ENCODE results near the gene IFNLR1. TPM values are rescaled to one million over a fixed set of nuclear protein-coding genes. Genes with fewer than 3 reads are reported as not detected.
A peak's percentile ranks its signal among the peaks of the same experiment; 100 is the strongest.

Gene IFNLR1
- total and polyA plus RNA-seq, 9 of the 15 experiments (the other 6 are each of a cell fraction or from before 2014, with no cell fraction given) = not detected

DNA sequence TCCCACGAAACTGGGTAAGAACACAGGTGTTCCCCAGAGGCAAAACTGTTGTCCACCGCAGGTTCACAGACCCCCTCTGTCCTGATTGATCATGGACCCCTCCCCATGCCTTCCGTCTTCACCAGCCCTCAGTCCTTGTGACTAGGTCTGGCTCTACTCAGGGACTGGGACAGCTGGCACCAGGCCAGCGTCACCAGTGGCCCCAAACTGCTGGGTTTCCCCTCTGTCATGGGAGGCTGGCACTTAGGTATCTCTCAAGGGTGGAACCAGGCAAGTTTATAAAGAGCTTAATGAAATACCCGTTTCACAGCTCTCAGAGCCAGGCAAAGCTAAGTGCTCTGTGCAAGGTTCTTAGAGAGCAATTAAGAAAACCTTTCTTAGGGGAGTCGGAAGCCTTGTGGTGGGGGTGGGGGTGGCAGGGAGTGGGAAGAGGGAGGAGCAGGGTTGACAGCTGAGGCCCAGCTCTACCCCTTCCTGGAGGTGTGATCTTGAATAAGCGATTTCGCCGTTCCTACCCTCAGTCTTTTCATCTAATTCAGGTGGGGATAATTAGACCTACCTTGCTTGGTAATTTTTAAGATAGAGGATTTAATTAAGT is 35.0 kb upstream of the IFNLR1 start:
- intact Hi-C loops (cut with micrococcal nuclease) = no loop called here
- H3K4me1 ChIP-seq (replicated peaks in 1 of 2; ENCODE audit: control insufficient read depth in 2 of 2, insufficient read depth in 2 of 2, low read length in 2 of 2) = no peaks in the 10 kb centered on the region
- TF ChIP-seq, protein P1, sequence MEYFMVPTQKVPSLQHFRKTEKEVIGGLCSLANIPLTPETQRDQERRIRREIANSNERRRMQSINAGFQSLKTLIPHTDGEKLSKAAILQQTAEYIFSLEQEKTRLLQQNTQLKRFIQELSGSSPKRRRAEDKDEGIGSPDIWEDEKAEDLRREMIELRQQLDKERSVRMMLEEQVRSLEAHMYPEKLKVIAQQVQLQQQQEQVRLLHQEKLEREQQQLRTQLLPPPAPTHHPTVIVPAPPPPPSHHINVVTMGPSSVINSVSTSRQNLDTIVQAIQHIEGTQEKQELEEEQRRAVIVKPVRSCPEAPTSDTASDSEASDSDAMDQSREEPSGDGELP (CRISPR knock-in tag; IDR thresholded peaks at IDR 0.05; ENCODE audit: borderline replicate concordance) = no peak
- TF ChIP-seq NFIC (IDR thresholded peaks at IDR 0.05) (peak; percentile 70), HMG20A (CRISPR knock-in tag; conservative IDR thresholded peaks at IDR 0.05) (no peak)
- H3K4me2 ChIP-seq (ENCODE audit: insufficient read depth, low read length) = no peak overlapping the region
- H3K36me3 ChIP-seq (ENCODE audit: control insufficient read depth, insufficient read depth, low read length) = no peaks in the 10 kb centered on the region
- FAIRE-seq (no peak), DNase-seq (ENCODE audit: extremely low read depth in 1 of 4, low spot score in 3 of 4) (no peak), ATAC-seq (no peak)
- POLR2A ChIA-PET = interaction anchor here (0.9 to 1.0 kb wide), 2 partner anchors 14 to 32 kb away, joined by 3 to 4 read pairs; no protein-coding TSS in a partner anchor
- H3K79me2 ChIP-seq (ENCODE audit: control insufficient read depth, insufficient read depth, low read length) = no peaks in the 10 kb centered on the region
- H3K27ac ChIP-seq (ENCODE audit: extremely low read depth, low read depth, low read length) = no peak overlapping the region
- in situ Hi-C loops (cut with MboI) = no loop called here
- BruUV-seq (replicated peaks) = no TSS peak
- H2AFZ ChIP-seq (ENCODE audit: low read depth, low read length) = no peak overlapping the region
- CTCF ChIA-PET (ENCODE audit: low intra/inter-chr PET ratio) = no interaction called here
- peaks cover 39 to 74% of the 10 kb centered on the region in 2 experiments; a peak in 4 of 5 replicates for H3K27me3 ChIP-seq (ENCODE audit: control insufficient read depth in 2 of 2, insufficient read depth in 2 of 2, low read length in 2 of 2)
- H3K9me1 ChIP-seq (ENCODE audit: control insufficient read depth, insufficient read depth, low read length) = no peaks in the 10 kb centered on the region
- H4K20me1 ChIP-seq (replicated peaks; ENCODE audit: control insufficient read depth, insufficient read depth, low read length) = peaks cover 4% of the 10 kb centered on the region; the same call in 1 of the 2 replicates
- H3K4me3 ChIP-seq = no peak overlapping the region
- H3K9ac ChIP-seq (ENCODE audit: insufficient read depth in 1 of 2, low read depth in 2 of 2, low read length in 2 of 2) = no peak overlapping the region
- H3K9me3 ChIP-seq (replicated peaks; ENCODE audit: control insufficient read depth, insufficient read depth, low read depth, low read length) = no peaks in the 10 kb centered on the region
- WGBS (ENCODE audit: insufficient coverage, low coverage, missing lambda C conversion rate) = 1% methylated on average over 9 of the region's 9 CpGs

DNA sequence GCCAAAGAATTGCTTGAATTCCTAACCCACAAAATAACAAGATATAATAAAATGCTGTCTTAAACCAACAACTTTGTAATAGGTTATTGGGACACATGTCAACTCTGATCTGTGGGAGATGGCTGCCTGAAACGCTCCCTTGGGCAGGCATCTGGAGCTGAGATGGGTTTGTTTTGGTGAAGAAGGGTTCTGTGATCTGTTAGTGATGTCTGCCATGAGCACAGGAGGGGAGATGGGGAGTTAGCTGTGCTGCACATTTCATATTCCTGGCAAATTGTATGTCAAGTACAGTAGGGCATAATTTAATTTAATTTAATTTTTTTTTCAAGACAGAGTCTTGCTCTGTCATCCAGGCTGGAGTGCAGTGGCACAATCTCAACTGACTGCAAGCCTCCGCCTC is 34.2 kb upstream of the IFNLR1 start:
- Histone ChIP-seq H2AFZ (ENCODE audit: low read depth, low read length) (no peak overlapping the region), H3K9me1 (ENCODE audit: control insufficient read depth, insufficient read depth, low read length) (no peaks in the 10 kb centered on the region), H3K9me3 (replicated peaks; ENCODE audit: control insufficient read depth, insufficient read depth, low read depth, low read length) (no peaks in the 10 kb centered on the region), H3K36me3 (ENCODE audit: control insufficient read depth, insufficient read depth, low read length) (no peaks in the 10 kb centered on the region), H3K4me1 (replicated peaks in 1 of 2; ENCODE audit: control insufficient read depth in 2 of 2, insufficient read depth in 2 of 2, low read length in 2 of 2) (0 out of 5 replicates have a peak, but pooled peaks cover 0 to 1% of the 10 kb centered on the region in 2 experiments), H3K27me3 (ENCODE audit: control insufficient read depth in 2 of 2, insufficient read depth in 2 of 2, low read length in 2 of 2) (peaks cover 37 to 80% of the 10 kb centered on the region in 2 experiments; a peak in 4 of 5 replicates), H3K4me2 (ENCODE audit: insufficient read depth, low read length) (no peak overlapping the region), H3K27ac (ENCODE audit: extremely low read depth, low read depth, low read length) (no peak overlapping the region), H3K9ac (ENCODE audit: insufficient read depth in 1 of 2, low read depth in 2 of 2, low read length in 2 of 2) (no peak overlapping the region), H4K20me1 (replicated peaks; ENCODE audit: control insufficient read depth, insufficient read depth, low read length) (peaks cover 4% of the 10 kb centered on the region; the same call in 1 of the 2 replicates), H3K4me3 (no peak overlapping the region), H3K79me2 (ENCODE audit: control insufficient read depth, insufficient read depth, low read length) (no peaks in the 10 kb centered on the region)
- BruUV-seq (replicated peaks) = no TSS peak
- intact Hi-C loops (cut with micrococcal nuclease) (no loop called here), in situ Hi-C loops (cut with MboI) (no loop called here)
- FAIRE-seq (no peak), DNase-seq (ENCODE audit: extremely low read depth in 1 of 4, low spot score in 3 of 4) (peak in 1 of 4 experiments; percentile 2), ATAC-seq (no peak)
- WGBS (ENCODE audit: insufficient coverage, low coverage, missing lambda C conversion rate) = 0% methylated on average over 2 of the region's 2 CpGs
- CTCF ChIA-PET (ENCODE audit: low intra/inter-chr PET ratio) = no interaction called here
- POLR2A ChIA-PET = interaction anchor here (0.9 kb wide), 1 partner anchor 13 kb away, joined by 4 read pairs; no protein-coding TSS in a partner anchor
- TF ChIP-seq ZBTB17 (CRISPR knock-in tag; IDR thresholded peaks at IDR 0.05) (peak; percentile 94), ZNF3 (CRISPR knock-in tag; IDR thresholded peaks at IDR 0.05) (no peak), ZNF23 (CRISPR knock-in tag; IDR thresholded peaks at IDR 0.05) (peak; percentile 88), ZC3H11A (IDR thresholded peaks at IDR 0.05; ENCODE audit: low read depth, low read length) (no peak), MAFG (tag; conservative IDR thresholded peaks at IDR 0.05) (no peak), CHD2 (IDR thresholded peaks at IDR 0.05; ENCODE audit: low read depth, low read length) (no peak), ZNF766 (CRISPR knock-in tag; conservative IDR thresholded peaks at IDR 0.05) (no peak), NR1H2 (CRISPR knock-in tag; IDR thresholded peaks at IDR 0.05) (no peak)
- TF ChIP-seq, protein P2, sequence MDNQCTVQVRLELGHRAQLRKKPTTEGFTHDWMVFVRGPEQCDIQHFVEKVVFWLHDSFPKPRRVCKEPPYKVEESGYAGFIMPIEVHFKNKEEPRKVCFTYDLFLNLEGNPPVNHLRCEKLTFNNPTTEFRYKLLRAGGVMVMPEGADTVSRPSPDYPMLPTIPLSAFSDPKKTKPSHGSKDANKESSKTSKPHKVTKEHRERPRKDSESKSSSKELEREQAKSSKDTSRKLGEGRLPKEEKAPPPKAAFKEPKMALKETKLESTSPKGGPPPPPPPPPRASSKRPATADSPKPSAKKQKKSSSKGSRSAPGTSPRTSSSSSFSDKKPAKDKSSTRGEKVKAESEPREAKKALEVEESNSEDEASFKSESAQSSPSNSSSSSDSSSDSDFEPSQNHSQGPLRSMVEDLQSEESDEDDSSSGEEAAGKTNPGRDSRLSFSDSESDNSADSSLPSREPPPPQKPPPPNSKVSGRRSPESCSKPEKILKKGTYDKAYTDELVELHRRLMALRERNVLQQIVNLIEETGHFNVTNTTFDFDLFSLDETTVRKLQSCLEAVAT (IDR thresholded peaks at IDR 0.05) = peak in 1 of 2 experiments; percentile 75; a peak in 2 of 4 replicates
- TF ChIP-seq, protein P3, sequence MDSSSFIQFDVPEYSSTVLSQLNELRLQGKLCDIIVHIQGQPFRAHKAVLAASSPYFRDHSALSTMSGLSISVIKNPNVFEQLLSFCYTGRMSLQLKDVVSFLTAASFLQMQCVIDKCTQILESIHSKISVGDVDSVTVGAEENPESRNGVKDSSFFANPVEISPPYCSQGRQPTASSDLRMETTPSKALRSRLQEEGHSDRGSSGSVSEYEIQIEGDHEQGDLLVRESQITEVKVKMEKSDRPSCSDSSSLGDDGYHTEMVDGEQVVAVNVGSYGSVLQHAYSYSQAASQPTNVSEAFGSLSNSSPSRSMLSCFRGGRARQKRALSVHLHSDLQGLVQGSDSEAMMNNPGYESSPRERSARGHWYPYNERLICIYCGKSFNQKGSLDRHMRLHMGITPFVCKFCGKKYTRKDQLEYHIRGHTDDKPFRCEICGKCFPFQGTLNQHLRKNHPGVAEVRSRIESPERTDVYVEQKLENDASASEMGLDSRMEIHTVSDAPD (CRISPR knock-in tag; IDR thresholded peaks at IDR 0.05) = no peak

All from K562 (cell line).